HG03095 (cell line): Measurements from ENCODE around the gene EXOC7.
"Not testable (repeated sequence)": the region's sequence is repeated elsewhere in the genome, so short reads cannot be mapped to it uniquely, and the experiment has no call there.

Experiments
- ATAC-seq: cut with Tn5 transposase; IDR thresholded peaks from one replicate; pipeline ENCODE4 v1.9.1; 2021; ENCODE audit warnings: moderate library complexity; ENCODE audit not compliant: unreplicated experiment

Gene EXOC7

GRCh38 chr17:76076146-76076764 is 27.3 kb downstream of the EXOC7 start:
- no peak for ATAC-seq

GRCh38 chr17:76075364-76076145 is 28.0 kb downstream of the EXOC7 start:
- ATAC-seq, result no peak

DNA sequence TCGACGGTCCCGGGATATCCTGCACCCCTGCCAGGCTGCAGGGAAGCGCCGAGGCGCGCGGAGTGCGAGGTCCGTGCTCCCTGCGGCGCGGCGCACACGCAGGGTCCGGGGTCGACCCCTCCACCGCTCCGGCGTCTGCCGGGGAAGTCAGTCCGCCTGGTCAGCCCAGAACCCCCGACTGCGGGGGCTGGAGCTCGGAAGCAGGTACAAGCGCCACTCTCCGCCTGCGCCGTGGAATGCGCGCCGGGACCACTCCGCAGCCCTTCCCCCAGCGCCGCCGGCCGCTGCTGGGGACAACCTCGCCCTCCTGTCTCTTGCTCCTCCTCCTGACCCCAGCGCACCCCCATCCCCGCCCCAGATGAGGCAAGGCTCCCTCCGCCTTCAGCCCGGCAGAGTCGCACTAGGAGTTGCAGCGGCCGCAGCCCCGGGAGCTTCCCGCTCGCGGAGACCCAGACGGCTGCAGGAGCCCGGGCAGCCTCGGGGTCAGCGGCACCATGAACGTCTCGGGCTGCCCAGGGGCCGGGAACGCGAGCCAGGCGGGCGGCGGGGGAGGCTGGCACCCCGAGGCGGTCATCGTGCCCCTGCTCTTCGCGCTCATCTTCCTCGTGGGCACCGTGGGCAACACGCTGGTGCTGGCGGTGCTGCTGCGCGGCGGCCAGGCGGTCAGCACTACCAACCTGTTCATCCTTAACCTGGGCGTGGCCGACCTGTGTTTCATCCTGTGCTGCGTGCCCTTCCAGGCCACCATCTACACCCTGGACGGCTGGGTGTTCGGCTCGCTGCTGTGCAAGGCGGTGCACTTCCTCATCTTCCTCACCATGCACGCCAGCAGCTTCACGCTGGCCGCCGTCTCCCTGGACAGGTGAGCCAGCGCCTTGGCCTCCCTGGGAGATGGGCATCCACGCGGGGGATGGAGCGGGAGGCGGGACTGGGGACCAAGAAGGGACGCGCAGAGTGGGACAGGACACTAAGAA is 28.9 kb downstream of the EXOC7 start, which contains the start of gene GALR2:
TSS of gene GALR2 (plus strand) at position 392 of the 974 bp plus-strand sequence. CDS start at position 495, 103 bp downstream.
- ATAC-seq, result no peak

DNA sequence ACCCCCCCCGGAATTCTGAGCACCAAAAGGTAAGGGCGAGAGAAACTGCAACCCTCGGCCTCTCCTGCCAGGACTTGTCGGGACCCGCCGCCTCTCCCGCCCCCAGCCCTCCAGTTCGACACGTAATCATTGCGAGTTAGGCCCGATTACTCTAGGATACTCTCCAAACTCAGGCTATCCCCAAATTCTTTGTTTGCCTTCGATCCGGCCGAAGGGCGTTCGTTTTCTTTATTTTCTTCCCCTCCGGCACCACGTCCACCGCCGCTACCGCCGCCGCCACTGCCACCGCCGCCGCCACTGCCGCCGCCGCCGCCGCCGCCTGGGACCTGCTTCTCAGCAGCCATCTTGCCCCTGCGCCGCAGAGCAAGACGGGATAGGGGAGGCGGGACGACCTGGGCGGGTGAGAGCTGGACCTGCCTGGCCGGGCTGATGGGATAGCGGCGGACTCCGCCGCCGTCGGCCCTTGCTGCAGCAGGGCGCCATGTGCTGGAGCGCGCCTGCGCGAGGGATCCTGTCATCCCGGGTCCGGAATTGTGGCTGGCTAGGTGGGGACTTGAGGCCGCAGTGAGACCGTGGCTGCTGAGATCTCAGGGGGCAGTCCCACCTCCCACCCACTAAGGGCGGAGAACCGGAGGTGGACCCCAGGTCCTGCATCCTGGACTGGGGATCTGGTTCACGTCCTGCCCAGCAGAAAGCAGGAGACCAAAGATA is 31.3 kb downstream of the EXOC7 start, which contains the start of gene SRP68:
TSS of gene SRP68 (minus strand) at position 370 of the 711 bp plus-strand sequence. CDS start at position 344, 26 bp downstream.
- peak; percentile 85 for ATAC-seq

- no peak for ATAC-seq
Observed at GRCh38 chr17:76071531-76072147, 31.9 kb downstream of the EXOC7 start.

GRCh38 chr17:76065775-76066174 is 37.8 kb downstream of the EXOC7 start:
- ATAC-seq, result no peak

- no peak for ATAC-seq
Observed at GRCh38 chr17:76063875-76064546, 39.6 kb downstream of the EXOC7 start.

- not testable (repeated sequence) for ATAC-seq
Observed at GRCh38 chr17:76058264-76058663, 45.3 kb downstream of the EXOC7 start.

- ATAC-seq, result no peak
Observed at GRCh38 chr17:76056882-76057281, 46.7 kb downstream of the EXOC7 start.

GRCh38 chr17:76054112-76054476 is 49.5 kb downstream of the EXOC7 start:
- no peak for ATAC-seq

- no peak for ATAC-seq
Observed at GRCh38 chr17:76053246-76054111, 50.1 kb downstream of the EXOC7 start.

GRCh38 chr17:76051561-76051960 is 52.0 kb downstream of the EXOC7 start:
- ATAC-seq, result no peak

- ATAC-seq, result no peak
Observed at GRCh38 chr17:76050538-76051467, 52.8 kb downstream of the EXOC7 start.

DNA sequence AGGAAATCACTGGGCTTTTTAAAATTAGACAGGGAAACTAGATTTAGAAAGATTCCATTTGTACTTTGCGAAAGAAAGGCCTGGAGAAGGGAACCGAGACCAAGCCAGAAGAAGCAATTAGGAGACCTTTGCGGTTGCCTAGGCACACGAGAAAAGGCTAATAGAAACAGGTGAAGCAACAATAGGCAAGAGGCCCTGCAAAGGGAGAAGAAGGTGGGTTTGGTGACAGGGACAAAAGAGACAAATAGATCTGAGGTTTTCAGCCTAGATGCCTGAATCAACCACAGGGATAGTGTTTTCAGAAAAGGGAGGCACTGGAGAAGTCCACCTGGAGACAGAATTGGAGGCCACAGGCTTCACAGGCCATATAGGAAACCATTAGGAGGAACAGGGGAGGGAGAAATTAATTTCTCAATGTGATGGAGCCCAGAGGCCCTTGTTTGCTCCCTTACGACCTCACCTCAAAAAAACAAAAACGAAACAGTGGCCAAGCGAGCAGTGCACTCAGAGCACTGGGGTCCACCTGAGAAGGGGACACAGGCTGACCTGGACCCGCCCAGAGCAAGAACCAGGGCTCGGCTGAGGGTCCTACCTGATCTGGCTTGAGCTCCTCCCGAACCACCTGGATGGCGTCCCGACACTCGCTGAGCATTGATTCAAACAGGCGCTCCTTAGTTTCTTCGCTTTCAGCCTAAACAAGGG is 53.6 kb downstream of the EXOC7 start:
- ATAC-seq, result no peak

- ATAC-seq, result no peak
Observed at GRCh38 chr17:76049239-76049638, 54.3 kb downstream of the EXOC7 start.

DNA sequence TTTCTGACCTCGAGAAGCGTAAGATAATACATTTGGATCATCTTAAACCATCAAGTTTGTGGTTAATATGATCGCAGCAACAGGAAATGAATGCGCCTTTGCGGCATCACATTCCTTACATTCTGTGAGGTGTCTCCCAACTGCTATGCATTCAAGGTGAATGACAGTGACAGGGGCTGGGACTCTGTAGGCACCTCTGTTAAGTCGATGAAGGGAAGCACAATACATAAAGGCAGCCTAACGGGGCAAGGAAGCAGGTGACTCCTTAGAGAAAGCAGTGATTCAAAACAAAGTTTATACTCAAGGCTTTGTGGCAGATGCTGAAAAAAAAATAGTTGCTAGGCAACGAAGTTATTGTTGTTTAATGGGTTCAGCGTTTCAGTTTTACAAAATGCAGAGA is 54.9 kb downstream of the EXOC7 start:
- no peak for ATAC-seq
